CD4-positive, alpha-beta T cell treated with Interleukin-15 for 1 hour (primary cell): ENCODE results near the gene MTPN.

ENCODE experiments used
- DNase-seq: peaks from one replicate; pipeline ENCODE4 v3.0.0-alpha.2; 2020

MTPN gene

GRCh38 chr7:135920478-135920877, 56.7 kb downstream of the MTPN start:
- DNase-seq, result no peak

GRCh38 chr7:135919071-135919841, 57.9 kb downstream of the MTPN start:
- DNase-seq, result no peak

- no peak for DNase-seq
Measured at GRCh38 chr7:135918134-135918533, 59.0 kb downstream of the MTPN start.

- no peak for DNase-seq
Measured at GRCh38 chr7:135917721-135918120, 59.4 kb downstream of the MTPN start.

GRCh38 chr7:135914346-135914745, 62.8 kb downstream of the MTPN start:
- no peak for DNase-seq

- no peak for DNase-seq
Measured at GRCh38 chr7:135913404-135913803, 63.8 kb downstream of the MTPN start.

- no peak for DNase-seq
Measured at GRCh38 chr7:135911099-135911498, 66.1 kb downstream of the MTPN start.

GRCh38 chr7:135910393-135911036, 66.6 kb downstream of the MTPN start:
- no peak for DNase-seq

GRCh38 chr7:135905858-135906257, 71.3 kb downstream of the MTPN start:
- no peak for DNase-seq

- no peak for DNase-seq
Measured at GRCh38 chr7:135905355-135905754, 71.8 kb downstream of the MTPN start.

- no peak for DNase-seq
Measured at GRCh38 chr7:135904282-135904681, 72.9 kb downstream of the MTPN start.

GRCh38 chr7:135901585-135902540, 75.3 kb downstream of the MTPN start:
- no peak for DNase-seq

GRCh38 chr7:135900065-135900546, 77.1 kb downstream of the MTPN start:
- no peak for DNase-seq

- no peak for DNase-seq
Measured at GRCh38 chr7:135899458-135900064, 77.6 kb downstream of the MTPN start.

GRCh38 chr7:135898226-135898625, 78.9 kb downstream of the MTPN start:
- no peak for DNase-seq

GRCh38 chr7:135894816-135895215, 82.3 kb downstream of the MTPN start:
- DNase-seq, result no peak

GRCh38 chr7:135889823-135890222, 87.3 kb downstream of the MTPN start:
- DNase-seq, result no peak

- DNase-seq, result no peak
Measured at GRCh38 chr7:135888740-135889139, 88.4 kb downstream of the MTPN start.

- DNase-seq, result no peak
Measured at GRCh38 chr7:135886345-135887132, 90.6 kb downstream of the MTPN start.

- DNase-seq, result no peak
Measured at GRCh38 chr7:135884495-135885232, 92.5 kb downstream of the MTPN start.

- no peak for DNase-seq
Measured at GRCh38 chr7:135879233-135879632, 97.9 kb downstream of the MTPN start.
